ENCODE results near the gene LNP1.
A peak's percentile ranks its signal among the peaks of the same experiment; 100 is the strongest.

LNP1 gene

DNA sequence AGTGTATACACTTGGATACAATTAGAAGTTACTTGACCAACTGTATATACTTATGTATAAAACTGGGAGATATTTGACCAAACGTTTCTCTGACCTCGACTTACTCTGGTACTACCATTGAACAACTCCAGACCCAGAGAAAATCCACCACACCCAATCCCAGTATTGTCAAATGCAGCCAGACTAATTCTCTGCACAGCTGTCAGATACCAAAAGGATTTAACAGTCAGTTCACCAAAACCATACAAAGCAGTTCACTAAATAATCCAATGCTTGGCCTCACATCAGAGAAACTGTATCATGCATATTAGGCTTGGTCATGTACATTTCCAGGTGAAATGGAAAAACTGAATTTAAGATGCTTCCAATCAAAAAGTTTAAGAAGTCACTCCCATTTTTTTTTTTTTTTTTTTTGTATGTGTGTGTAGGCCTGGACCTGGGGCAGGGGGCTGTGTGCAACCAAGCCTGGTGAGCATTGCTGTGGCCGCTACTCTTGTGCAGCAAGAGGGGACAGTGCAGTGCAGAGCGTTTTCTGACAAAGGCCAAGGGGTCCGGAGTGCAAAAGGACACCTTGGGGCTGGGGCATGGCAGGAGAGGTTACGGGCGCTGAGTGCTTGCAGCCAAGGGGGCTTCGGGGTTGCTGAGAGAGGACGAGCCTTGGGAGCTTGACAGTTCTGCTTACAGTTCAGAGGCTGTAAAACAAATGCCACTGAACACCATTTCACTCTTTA lies 1.8 kb upstream of the LNP1 start:
- no peak for DNase-seq (ENCODE audit: low spot score)

DNA sequence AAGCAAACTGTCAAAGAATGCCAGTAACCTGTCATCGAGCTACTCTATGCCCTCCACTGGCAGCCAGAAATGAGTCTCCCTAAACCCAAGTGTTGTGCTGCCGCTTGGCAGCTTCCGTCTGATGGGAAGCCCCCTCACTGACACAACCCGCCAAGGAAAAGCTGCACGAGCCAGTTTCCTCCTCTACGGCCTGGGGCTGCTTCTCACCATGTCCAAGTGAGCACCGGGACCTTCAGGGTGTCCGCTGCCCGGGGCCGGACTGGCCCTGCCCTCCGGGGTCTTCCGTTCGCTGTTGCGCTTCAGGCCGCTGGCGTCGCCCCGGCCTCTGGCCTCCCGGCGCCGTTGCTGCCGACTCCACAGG lies 940 bp upstream of the LNP1 start:
- DNase-seq (ENCODE audit: low spot score): peak; percentile 23

DNA sequence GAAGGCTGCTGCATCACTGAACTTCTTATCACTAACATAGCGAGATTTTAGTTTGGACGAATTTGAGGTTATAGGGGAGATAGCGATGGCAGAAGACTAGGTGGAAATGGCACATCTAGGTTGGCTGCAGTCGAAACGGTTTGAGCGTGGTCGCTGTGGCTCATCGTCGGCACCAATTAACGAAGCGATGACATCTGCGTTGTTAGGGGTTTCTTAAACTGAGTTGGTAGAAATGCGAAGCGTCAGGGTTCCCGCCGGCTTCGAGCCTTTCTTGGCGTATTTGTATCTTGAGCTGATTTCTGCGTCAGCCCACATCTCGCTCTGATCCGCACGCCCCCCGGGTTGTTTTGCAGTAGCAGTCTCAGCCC lies 319 bp downstream of the LNP1 start:
- peak; percentile 54 for DNase-seq (ENCODE audit: low spot score)

DNA sequence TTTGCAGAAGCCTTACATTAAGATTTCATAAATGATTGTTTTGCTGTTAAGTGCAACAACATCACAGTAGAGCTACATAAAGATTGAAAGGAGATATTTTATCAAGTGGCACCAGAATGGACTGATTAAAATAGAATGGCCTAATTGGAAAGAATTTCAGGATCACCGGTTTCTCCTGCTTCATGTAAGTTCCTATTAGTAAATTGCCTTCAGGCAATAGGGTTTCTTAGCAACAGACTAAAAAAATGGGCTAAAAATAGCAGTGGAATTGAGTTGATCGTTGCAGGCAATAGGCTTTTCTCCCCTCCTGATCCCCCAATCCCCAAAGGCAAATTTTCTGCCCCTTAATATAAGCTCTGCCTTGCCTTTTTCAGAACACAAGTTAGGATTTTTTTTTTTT lies 917 bp downstream of the LNP1 start:
- peak; percentile 16 for DNase-seq (ENCODE audit: low spot score)

DNA sequence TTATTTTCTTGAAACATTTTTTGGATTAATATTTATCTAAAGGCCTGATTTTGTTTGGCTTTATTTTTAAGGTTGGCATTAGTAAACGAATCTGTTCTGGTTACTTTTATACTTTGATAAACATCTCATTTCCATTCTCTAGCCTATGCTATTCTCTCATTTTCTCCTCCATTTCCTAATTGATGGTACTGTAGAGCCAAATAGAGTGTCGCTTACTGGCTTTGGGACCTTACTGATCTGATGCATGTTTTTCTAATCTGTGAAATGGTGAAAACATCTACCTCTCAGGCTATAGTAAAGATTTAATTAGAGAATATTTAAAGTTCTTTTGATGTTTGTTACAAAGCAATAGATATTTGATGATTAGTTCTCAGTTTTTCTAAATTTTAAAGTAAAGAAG lies 1.6 kb downstream of the LNP1 start:
- no peak for DNase-seq (ENCODE audit: low spot score)

DNA sequence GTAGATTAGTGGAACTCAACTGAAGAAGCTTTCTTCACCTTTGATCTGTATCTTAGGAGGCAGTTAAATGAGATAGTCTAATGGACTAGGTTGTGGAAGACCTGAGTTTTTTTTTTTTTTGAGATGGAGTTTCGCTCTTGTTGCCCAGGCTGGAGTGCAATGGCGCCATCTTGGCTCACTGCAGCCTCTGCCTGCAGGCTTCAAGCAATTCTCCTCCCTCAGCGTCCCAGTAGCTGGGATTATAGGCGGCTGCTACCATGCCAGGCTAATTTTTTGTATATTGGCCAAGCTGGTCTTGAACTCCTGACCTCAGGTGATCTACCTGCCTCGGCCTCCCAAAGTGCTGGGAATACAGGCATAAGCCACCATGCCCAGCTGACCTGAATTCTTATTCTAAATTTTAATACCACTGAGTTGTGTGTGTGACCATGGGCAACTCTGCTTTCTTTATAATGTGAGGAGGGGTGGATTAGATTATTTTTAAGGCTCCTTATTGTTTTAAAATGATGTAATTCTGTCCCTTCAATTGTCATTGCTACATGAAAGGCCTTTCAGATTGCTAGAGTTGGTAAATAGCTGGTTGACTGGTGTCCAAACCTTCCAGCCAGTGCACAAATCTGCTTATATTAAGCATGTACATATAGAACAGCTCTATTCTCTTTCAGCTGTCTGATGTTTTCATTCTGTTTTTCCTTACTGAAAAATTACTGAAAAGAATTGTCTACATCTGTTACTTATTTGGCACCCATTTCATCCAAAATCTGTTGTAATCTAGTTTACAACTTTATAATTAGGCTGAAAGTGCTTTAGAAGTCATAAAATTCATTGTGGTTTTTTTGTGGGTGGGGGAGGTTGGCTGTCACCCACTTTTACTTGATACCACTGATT lies 2.3 kb downstream of the LNP1 start:
- no peak for DNase-seq (ENCODE audit: low spot score)

DNA sequence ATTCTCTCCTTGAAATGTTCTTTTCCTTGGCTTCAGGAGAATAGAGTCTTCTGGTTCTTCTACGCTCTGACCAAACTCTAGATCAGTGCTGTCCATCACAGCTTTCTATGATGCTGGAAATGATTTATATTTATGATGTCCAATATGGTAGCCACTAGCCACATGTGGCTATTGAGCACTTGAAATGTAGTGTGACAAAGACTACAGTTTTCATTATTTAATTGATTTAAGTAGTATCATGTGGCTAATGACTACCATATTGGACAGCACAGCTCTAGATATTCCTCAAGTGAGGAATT lies 2.9 kb downstream of the LNP1 start:
- DNase-seq (ENCODE audit: low spot score): no peak

DNA sequence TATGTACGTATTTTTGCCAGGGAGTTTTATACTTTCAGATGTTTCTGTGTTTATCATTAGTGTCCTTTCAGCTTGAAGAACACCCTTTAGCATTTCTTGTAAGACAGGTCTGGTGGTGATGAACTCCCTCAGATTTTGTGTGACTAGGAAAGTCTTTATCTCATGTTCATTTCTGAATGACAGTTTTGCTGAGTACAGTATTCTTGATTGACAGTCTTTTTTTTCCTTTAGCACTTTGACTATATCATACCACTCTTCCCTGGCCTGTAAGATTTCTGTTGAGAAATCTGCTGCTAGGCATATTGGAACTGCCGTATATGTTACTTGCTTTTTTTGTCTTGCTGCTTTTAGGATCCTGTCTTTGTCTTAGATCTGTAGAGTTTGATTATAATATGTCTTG lies 5.8 kb downstream of the LNP1 start:
- no peak for DNase-seq (ENCODE audit: low spot score)

DNA sequence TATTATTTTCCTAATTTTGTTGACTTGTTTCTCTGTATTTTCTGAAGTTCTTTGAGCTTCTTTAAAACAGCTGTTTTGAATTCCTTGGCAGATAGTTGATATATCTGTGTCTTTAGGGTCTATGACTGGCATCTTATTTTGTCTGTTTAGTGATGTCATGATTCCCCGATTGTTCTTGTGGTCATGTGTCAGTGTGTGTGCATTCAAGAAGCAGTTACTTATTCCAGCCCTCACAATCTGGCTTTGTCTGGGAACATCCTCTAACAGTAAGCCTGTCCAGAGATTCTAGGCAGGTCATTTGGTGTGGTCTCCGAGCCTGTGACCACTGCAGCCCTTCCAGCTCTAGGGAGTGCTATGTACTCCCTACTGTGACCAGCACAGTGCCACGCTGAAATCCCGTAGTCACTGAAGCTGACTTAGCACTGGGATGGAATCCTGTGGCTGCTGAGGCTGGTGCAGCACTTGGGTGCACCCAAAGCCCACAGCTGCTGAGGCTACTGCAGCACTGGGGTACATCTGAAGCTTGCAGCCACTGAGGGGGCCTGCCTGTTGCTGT lies 6.7 kb downstream of the LNP1 start:
- no peak for DNase-seq (ENCODE audit: low spot score)

DNA sequence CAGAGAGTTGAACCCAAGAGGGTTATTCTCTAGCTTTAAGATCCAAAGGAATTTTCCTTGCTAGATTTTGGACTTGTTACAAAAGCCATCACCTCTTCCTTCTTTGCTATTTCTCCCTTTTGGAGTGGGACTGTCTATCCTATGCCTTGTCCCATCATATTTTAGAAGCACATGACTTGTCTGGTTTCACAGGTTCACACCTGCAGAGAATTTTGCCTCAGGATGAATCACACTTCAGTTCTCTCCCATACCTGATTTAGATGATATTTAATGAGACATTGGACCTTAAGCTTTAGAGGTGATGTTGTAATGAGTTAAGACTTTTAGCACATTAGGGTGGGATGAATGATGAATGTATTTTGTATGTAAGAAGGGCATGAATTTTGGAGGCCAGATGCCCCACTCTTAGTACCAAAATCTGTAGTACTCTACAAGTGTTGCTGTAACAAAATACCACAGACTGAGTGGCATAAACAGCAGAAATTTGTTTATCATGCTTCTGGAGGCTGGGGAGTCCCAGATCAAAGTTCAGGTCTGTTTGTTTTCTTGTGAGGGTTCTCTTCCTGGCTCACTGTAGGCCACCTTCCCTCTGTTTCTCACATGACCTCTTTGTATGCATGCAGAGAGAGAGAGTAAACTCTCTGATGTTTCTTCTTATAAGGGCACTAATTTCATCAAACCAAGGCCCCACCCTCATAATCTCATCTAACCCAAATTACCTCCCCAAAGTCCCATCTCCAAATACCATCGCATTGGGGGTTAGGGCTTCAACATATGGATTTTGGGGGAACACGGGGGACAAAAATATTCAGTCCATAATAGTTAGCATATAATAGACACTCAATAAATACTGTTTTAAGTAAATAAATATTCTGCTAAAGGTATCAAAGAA lies 10.0 kb downstream of the LNP1 start:
- DNase-seq (ENCODE audit: low spot score): no peak

DNA sequence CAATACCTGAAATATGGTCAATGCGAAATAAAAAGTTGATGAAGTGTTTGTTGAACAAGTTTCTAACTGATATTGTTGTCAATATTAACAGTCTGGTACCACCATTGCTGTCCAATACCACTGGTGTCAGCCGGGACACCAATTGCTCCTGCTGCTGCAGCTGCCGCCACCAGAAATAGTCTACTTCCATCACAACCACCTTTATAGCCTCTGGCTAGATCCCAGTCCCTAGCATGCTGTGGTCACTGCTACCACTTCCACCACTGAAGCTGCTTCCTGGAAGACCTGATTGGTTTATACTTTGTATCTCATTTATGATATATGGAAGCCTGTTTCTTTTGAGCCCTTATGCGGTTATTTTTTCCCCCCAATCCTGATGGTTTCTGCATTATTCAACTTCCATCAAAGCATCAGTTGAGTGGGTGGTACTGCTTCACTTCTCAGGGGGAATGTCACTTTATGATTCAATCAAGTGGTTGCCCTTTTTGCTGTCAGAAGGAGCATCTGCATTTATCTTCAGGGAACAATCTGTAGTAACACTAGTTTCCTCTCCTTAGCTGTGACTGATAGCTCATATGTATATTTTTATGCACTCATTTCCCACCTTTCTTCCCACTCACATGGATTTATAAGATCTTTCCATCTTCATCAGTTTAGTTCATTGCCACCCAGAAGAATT lies 11.7 kb downstream of the LNP1 start:
- peak; percentile 39 for DNase-seq (ENCODE audit: low spot score)

DNA sequence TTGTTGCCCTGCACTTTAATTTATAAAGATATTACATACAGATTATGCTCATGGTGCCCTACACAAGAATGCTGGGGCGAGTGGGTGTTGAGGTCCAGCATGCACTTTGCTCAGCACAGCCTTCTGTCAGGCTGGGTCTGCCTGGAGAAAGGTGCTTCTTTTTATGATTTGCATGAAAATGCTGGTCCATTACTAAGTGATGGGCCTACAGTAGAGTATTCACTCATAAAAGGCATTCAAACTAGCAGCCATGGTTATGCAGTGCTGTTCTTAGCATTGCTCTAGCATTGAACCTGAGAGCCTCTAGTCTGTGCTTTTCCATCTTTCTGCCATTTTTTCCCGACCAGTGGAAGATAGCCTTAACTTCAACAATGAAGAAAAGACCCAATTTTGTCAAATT lies 12.3 kb downstream of the LNP1 start:
- no peak for DNase-seq (ENCODE audit: low spot score)

DNA sequence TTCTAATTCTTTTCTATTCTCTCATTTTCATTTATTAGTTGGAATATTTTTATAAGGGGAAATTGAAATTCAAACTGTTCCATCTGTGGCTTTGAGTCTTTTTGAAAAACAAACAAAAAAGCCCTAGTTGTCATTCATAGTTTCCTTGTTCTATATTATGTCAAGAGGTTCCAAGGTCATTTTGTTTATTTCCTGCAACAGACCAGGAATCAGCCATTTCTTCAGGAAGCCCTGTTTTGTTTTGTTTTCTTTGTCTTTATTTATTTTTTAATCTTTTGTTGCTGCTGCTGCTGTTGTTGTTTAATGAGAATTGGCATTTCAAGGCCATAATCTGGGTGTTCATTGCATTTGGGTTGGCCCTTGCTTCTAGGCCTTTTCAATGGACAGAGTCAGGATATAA lies 14.8 kb downstream of the LNP1 start:
- DNase-seq (ENCODE audit: low spot score): no peak

DNA sequence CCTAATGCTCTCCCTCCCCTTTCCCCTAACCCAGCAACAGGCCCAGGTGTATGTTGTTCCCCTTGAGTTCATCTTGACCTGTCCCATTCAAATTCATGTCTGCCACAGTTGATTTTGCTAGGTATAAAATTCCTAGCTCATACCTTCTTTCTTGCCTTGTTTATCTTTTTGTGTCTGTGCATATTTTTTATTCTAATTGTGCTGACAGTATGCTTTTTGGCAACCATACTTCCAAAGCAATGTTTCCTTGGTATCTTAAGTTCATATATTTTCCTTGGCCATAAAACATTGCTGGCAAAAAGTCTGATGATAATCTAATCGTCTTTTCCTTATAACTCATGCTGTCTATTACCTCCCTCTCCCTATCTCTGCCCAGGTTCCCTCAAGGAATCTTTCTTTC lies 15.5 kb downstream of the LNP1 start:
- DNase-seq (ENCODE audit: low spot score): no peak

DNA sequence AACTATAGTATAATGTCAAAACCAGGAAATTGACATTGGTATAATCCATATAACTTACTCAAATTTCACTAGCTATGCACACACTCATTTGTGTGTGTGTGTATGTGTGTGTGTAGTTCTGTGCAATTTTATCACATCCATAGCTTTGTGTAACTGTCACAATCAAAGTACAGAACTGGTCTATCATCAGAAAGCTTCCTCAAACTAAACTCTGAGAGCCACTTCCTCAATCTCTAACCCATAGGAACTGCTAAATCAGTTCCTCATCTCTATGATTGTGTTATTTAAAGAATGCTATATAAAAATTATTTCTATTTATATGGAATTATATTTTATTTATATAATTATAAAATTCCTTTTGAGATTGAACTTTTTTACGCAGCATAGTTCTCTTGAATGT lies 18.1 kb downstream of the LNP1 start:
- DNase-seq (ENCODE audit: low spot score): no peak

DNA sequence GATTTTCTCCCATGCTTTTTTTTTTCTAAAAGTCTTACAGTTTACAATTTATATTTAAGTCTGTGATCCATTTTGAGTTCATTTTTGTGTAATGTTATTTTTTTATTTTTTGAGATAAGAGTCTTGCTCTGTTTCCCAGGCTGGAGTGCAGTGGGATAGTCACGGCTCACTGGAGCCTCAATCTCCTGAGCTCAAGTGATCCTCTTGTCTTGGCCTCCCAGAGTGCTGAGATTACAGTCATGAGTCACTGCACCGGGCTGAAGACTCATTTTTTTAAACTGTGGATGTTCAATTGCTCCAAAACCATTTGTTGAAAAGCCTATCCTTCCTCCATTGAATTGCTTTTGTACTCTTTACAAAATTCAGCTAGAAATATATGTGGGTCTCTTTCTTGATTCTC lies 19.5 kb downstream of the LNP1 start:
- DNase-seq (ENCODE audit: low spot score): no peak

DNA sequence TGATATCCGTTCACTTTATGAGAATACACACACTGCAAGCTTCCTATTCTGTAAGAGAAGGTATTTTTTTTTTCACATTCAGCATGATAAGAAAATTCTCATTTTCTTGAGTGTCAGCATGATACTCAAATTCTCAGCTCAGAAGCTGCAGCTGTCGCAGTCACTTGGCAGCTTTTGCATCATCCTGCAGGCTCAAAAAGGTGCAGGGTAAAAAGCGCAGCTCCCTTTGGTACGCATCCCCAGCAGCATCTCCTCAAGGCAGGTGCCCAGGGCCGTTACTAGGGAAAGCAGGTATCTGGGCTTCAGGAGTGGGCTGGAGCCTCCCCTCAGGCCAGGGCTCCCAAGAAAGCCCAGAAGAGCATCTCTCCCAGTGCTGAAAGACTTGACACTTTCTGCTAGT lies 22.3 kb downstream of the LNP1 start:
- DNase-seq (ENCODE audit: low spot score): no peak

DNA sequence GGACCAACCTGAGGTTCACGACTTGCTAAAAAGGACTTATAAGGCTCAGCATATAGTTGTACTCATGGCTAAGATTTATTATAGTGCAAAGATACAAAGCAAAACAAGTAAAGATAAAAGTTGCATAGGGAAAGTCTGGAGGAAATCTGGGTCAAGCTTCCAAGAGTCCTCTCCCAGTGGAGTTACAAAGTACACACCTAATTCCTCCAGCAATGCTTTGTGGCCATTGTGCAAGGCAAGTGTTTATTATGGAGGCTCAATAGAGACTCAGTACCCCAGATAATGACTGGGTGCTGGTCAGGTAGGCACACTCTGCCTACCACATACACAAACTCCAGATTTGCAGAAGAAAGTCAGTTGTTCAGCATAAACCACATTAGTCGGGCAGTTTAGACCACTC lies 22.9 kb downstream of the LNP1 start:
- no peak for DNase-seq (ENCODE audit: low spot score)

DNA sequence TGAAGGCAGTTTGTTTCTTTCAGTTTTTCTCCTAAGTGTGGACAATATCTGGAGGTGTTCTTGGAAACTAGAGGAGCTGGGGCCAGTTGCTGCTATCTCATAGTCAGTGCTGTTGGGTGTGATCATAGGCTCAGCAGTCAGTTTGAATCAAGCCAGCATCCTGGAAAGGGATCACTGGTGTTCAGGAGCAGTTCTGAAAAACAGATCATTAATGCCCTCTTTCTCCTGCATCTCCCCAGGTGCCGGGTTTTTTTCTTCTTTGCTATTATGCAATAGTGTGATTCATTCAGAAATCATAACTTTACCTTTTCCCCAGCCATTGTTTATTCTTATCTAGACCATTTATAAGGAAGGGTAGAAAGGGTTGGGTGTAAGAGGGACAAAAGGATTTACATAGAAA lies 24.0 kb downstream of the LNP1 start:
- no peak for DNase-seq (ENCODE audit: low spot score)

DNA sequence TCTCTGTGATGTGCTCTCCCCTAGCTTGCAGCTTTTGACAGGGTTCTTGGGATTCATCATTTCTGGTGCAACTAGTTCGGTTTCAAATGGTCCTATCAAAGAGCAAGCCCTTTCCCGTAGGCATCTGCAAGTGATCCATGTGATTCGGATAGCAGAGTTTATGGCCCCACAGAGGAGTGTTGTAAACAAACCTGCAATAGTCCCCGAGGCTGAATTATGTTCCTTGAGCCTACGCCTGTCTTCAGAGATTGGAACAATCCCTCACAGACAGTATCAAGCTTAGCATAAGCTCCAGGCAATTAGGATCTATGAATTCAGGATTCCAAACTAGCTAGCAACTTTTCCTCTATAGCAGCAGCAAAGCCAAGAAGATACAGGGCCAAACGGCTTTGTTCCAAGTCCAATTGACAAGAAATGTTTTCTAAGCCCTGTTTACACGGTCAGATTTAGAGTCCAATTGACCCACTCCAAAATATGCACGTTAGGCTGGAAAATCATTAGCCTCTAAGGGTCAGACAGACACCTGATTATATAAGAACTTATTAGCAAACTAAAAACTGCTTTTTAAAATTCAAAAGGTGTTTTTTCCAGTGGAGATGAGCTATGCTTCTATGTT lies 24.8 kb downstream of the LNP1 start:
- no peak for DNase-seq (ENCODE audit: low spot score)

DNA sequence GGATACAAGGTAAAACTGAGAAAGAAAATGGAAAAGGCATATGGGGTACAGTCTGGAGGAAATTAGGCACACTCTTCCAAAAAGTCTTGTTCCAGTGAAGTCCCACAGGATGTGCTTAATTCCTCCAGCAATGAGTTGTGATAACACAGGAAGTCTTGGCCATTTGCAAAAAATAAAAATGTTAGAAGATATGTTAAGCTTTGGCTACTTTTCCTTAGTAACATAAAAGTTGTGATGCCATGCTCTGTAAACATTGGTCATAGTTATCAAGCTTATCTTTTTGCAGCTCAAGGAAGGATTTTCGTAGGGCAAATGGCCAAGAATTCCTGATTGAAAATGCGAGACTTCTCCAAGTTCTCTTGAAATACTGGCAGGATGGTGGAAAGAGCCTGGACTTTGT lies 26.4 kb downstream of the LNP1 start:
- DNase-seq (ENCODE audit: low spot score): no peak

Measured in Ammon's horn (tissue), 1 donor.